Keratinocyte (primary cell): ENCODE measurements around the gene DISC1. TPM values are rescaled to one million over a fixed set of nuclear protein-coding genes. Genes with fewer than 3 reads are reported as not detected.

Source experiments
- DNase-seq: peaks from one replicate; pipeline ENCODE4 v3.0.0-alpha.2; 2011; ENCODE audit warnings: low read depth, missing footprints, low spot score
- FAIRE-seq: peaks from 2 replicates; lab custom pipeline; 2011; peaks lifted over from hg19 to GRCh38; lab: Jason Lieb, UNC
- H2AFZ ChIP-seq: 2 replicates; pipeline ENCODE4 v1.6.0; 2012; ENCODE audit warnings: low read length, control low read depth, inconsistent platforms; ENCODE audit not compliant: control insufficient read depth
- H3K27ac ChIP-seq: 2 replicates; pipeline ENCODE4 v1.5.1; 2011; ENCODE audit warnings: low read length; ENCODE audit not compliant: control insufficient read depth, insufficient read depth
- H3K27me3 ChIP-seq: 3 replicates; pipeline ENCODE4 v1.6.0; 2011; ENCODE audit warnings: low read length; ENCODE audit not compliant: control insufficient read depth, insufficient read depth; ENCODE audit errors: extremely low read depth
- H3K36me3 ChIP-seq, 2 experiments: 2 replicates in 1 of 2; 3 replicates in 1 of 2; pipeline ENCODE4 v1.5.1; 2011; ENCODE audit warnings: low read length in 2 of 2, mild to moderate bottlenecking in 1 of 2; ENCODE audit not compliant: control insufficient read depth in 2 of 2, insufficient read depth in 2 of 2; ENCODE audit errors: extremely low read depth in 1 of 2
- H3K4me1 ChIP-seq: 3 replicates; pipeline ENCODE4 v1.5.1; 2011; ENCODE audit warnings: low read length; ENCODE audit not compliant: control insufficient read depth, insufficient read depth; ENCODE audit errors: extremely low read depth
- H3K4me2 ChIP-seq: 3 replicates; pipeline ENCODE4 v1.6.0; 2011; ENCODE audit warnings: low read depth, low read length; ENCODE audit not compliant: control insufficient read depth, insufficient read depth; ENCODE audit errors: extremely low read depth
- H3K4me3 ChIP-seq, 3 experiments: fragments of 200-600 bp in 1 of 3; sonication (generic) in 1 of 3; 2 replicates in 2 of 3; 3 replicates in 1 of 3; pipeline ENCODE4 v1.5.1; 2011 to 2016; ENCODE audit warnings: low read length in 3 of 3, mild to moderate bottlenecking in 3 of 3, control low read depth in 2 of 3, inconsistent platforms in 1 of 3, low read depth in 1 of 3, mixed read lengths in 1 of 3, mixed run types in 1 of 3, moderate library complexity in 1 of 3; ENCODE audit not compliant: control insufficient read depth in 2 of 3, insufficient read depth in 2 of 3; ENCODE audit errors: extremely low read depth in 1 of 3
- H3K79me2 ChIP-seq: 2 replicates; pipeline ENCODE4 v1.6.0; 2012; ENCODE audit warnings: low read length; ENCODE audit not compliant: control insufficient read depth, insufficient read depth
- H3K9ac ChIP-seq: 3 replicates; pipeline ENCODE4 v1.6.0; 2011; ENCODE audit warnings: low read length; ENCODE audit not compliant: control insufficient read depth, insufficient read depth; ENCODE audit errors: extremely low read depth
- H3K9me1 ChIP-seq: 3 replicates; pipeline ENCODE4 v1.6.0; 2011; ENCODE audit warnings: low read length; ENCODE audit not compliant: control insufficient read depth, insufficient read depth; ENCODE audit errors: extremely low read depth
- H3K9me3 ChIP-seq: 2 replicates; pipeline ENCODE4 v1.5.1; 2012; ENCODE audit warnings: low read depth, low read length; ENCODE audit not compliant: control insufficient read depth
- H4K20me1 ChIP-seq: 3 replicates; pipeline ENCODE4 v1.6.0; 2011; ENCODE audit warnings: low read length; ENCODE audit not compliant: control insufficient read depth, insufficient read depth; ENCODE audit errors: extremely low read depth
- EZH2 ChIP-seq: IDR thresholded peaks from one replicate; pipeline ENCODE4 v1.6.1; 2012; ENCODE audit warnings: inconsistent platforms, mild to moderate bottlenecking, low read length, moderate library complexity
- dilution Hi-C: fragments of 300-500 bp; cut with MboI; formaldehyde crosslinking; loops from one replicate; pipeline ENCODE4 v1.7.0; 2020; ENCODE audit warnings: low sequenced_read_pairs; ENCODE audit not compliant: extremely low pct_ligation_motif_present
- polyA plus RNA-seq, 5 experiments: library from polyadenylated mRNA; depleted of rRNA in 3 of 5; stranded (reverse) in 3 of 5; stranded (forward) in 1 of 5; unstranded in 1 of 5; fragments of >200 nt; gene quantifications; 1 replicate in 1 of 5; 2 replicates in 3 of 5; 3 replicates in 1 of 5; pipeline versions ENCODE4 v1.2.1 to v1.2.3, GENCODE V29; 2011 to 2012; ENCODE audit warnings: missing spikeins in 2 of 5, low read depth in 1 of 5, low replicate concordance in 1 of 5
- TF ChIP-seq, protein P1 (sequence below), 3 experiments: IDR thresholded peaks in 1 of 3; conservative IDR thresholded peaks in 1 of 3; optimal IDR thresholded peaks in 1 of 3; 2 replicates in 2 of 3; 3 replicates in 1 of 3; pipeline versions ENCODE3 to v1.5.1; 2011; ENCODE audit warnings: low read length in 3 of 3, mild to moderate bottlenecking in 3 of 3, moderate library complexity in 2 of 3, control low read depth in 1 of 3, inconsistent platforms in 1 of 3; ENCODE audit not compliant: insufficient read depth in 2 of 3; ENCODE audit errors: extremely low read depth in 1 of 3

DISC1 gene
- polyA plus RNA-seq, 1 donor (not counting 4 experiments of a cell fraction or from before 2014, with no cell fraction given): 0.47 TPM

DNA sequence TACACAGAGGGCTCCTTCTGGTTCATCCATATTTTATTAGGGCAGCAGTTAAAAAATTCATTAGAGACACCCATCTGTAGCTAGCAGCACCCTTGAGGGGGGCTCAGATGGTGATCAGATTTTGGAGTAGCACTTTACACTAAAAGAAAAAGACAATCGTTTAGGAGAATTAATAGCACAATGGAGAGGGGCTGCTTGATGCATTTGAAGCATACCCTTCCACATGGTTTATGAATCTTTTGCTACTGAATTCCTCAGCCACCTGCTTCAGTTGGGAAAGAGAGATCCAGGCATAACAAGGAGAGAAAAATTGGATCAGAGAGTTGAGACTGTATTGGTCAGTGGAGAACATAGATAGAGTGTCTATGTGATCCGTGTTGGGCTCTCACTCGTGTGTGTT lies 54.4 kb downstream of the DISC1 start:
- no peaks in the 10 kb centered on the region for H3K27me3 ChIP-seq
- dilution Hi-C loops: no loop called here
- no peak overlapping the region for H3K9ac ChIP-seq
- no peaks in the 10 kb centered on the region for H3K36me3 ChIP-seq
- H3K4me3 ChIP-seq: no peak overlapping the region
- H3K9me3 ChIP-seq: peaks cover 2% of the 10 kb centered on the region
- H3K4me2 ChIP-seq: no peak overlapping the region
- H2AFZ ChIP-seq: no peak overlapping the region
- no peaks in the 10 kb centered on the region for H4K20me1 ChIP-seq
- no peaks in the 10 kb centered on the region for H3K4me1 ChIP-seq
- FAIRE-seq (no peak), DNase-seq (no peak)
- no peak for TF ChIP-seq EZH2
- TF ChIP-seq, protein P1, sequence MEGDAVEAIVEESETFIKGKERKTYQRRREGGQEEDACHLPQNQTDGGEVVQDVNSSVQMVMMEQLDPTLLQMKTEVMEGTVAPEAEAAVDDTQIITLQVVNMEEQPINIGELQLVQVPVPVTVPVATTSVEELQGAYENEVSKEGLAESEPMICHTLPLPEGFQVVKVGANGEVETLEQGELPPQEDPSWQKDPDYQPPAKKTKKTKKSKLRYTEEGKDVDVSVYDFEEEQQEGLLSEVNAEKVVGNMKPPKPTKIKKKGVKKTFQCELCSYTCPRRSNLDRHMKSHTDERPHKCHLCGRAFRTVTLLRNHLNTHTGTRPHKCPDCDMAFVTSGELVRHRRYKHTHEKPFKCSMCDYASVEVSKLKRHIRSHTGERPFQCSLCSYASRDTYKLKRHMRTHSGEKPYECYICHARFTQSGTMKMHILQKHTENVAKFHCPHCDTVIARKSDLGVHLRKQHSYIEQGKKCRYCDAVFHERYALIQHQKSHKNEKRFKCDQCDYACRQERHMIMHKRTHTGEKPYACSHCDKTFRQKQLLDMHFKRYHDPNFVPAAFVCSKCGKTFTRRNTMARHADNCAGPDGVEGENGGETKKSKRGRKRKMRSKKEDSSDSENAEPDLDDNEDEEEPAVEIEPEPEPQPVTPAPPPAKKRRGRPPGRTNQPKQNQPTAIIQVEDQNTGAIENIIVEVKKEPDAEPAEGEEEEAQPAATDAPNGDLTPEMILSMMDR (optimal IDR thresholded peaks at IDR 0.05 in 1 of 3, IDR thresholded peaks at IDR 0.05 in 1 of 3, conservative IDR thresholded peaks at IDR 0.05 in 1 of 3; ENCODE audit: extremely low read depth in 1 of 3, insufficient read depth in 2 of 3, low read length in 3 of 3): no peak
- no peaks in the 10 kb centered on the region for H3K9me1 ChIP-seq
- H3K79me2 ChIP-seq: no peaks in the 10 kb centered on the region
- no peak overlapping the region for H3K27ac ChIP-seq

DNA sequence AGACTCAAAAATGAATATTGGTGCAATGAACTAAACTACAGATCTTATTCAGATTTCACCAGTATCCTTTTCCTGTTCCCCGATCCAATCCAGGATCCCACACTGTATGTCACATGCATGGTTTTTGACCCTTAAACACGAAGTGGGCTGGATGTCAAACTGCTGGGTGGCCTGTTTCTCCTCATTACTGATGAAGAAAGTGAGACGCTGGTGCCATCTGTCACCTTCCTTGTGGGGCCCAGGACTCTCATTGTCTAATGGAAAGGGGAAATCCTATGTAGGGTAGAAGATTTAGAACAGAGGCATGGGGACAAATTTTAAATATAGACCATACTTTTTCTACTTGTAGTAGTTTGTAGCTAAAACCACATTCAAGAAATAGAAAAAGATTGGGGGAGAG lies 56.2 kb downstream of the DISC1 start:
- Histone ChIP-seq H3K9ac (no peak overlapping the region), H3K27ac (no peak overlapping the region), H3K79me2 (no peaks in the 10 kb centered on the region), H3K4me3 (no peak overlapping the region), H2AFZ (no peak overlapping the region), H4K20me1 (no peaks in the 10 kb centered on the region), H3K27me3 (no peaks in the 10 kb centered on the region), H3K4me2 (no peak overlapping the region), H3K9me1 (no peaks in the 10 kb centered on the region), H3K36me3 (no peaks in the 10 kb centered on the region), H3K4me1 (no peaks in the 10 kb centered on the region), H3K9me3 (peaks cover 2% of the 10 kb centered on the region)
- DNase-seq: no peak
- dilution Hi-C loops: no loop called here
- FAIRE-seq: no peak
- no peak for TF ChIP-seq EZH2
- TF ChIP-seq, protein P1 (optimal IDR thresholded peaks at IDR 0.05 in 1 of 3, IDR thresholded peaks at IDR 0.05 in 1 of 3, conservative IDR thresholded peaks at IDR 0.05 in 1 of 3; ENCODE audit: extremely low read depth in 1 of 3, insufficient read depth in 2 of 3, low read length in 3 of 3): no peak
